GM12873 (cell line): Measurements from ENCODE around the gene GIPC1.

Source experiments
- TF ChIP-seq, protein P1 (sequence below): IDR thresholded peaks from 2 replicates; pipeline ENCODE4 v1.5.1; 2012; ENCODE audit warnings: low read depth, mild to moderate bottlenecking, moderate library complexity, low read length, control low read depth; ENCODE audit not compliant: insufficient read depth; ENCODE audit errors: missing control alignments

Gene GIPC1

DNA sequence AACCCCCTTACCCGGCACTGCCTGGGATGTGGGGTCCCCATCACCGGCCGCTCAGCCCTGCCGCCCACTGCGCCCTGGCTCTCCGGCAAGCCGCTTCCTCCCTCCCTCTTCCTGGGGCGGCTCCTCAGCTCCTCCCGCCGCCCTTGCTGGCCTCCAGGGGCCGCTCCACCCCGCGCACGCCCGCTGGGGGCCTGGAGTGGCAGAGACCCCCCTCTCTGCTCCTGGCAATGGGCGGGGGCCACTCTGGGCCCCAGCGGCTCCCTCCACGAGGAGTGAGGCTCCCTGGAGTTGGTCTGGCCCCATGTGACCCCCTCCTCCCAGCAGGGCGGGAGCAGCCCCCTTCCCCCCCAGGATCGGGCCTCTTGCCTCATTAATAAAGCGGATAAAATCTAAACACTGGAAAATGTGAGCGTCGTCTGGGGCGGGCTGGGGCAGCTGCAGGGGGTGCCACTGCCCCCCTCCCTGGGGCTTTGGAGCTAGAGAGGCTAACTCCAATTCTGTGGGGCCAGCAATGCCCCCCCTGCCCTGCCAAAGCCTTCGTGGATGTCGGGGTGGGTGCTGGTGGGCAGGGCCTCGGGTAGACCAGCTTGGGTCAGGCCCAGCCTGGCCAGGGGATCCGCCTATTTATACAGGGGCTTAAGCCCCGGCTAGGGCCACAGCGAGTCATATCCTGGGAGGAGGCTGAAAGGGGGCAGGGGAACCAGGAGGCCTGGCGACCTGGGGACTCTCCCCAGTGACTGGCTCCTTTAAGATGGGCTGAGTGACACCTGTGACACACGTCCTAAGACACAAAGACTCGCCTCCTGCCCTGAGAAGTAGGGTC, 20.5 kb downstream of the GIPC1 start, which contains the start of gene PTGER1:
Gene PTGER1, minus strand, starts transcription at position 104 of the 823 bp plus-strand sequence. CDS start 1,034 bp downstream, outside the sequence.
- TF ChIP-seq, protein P1, sequence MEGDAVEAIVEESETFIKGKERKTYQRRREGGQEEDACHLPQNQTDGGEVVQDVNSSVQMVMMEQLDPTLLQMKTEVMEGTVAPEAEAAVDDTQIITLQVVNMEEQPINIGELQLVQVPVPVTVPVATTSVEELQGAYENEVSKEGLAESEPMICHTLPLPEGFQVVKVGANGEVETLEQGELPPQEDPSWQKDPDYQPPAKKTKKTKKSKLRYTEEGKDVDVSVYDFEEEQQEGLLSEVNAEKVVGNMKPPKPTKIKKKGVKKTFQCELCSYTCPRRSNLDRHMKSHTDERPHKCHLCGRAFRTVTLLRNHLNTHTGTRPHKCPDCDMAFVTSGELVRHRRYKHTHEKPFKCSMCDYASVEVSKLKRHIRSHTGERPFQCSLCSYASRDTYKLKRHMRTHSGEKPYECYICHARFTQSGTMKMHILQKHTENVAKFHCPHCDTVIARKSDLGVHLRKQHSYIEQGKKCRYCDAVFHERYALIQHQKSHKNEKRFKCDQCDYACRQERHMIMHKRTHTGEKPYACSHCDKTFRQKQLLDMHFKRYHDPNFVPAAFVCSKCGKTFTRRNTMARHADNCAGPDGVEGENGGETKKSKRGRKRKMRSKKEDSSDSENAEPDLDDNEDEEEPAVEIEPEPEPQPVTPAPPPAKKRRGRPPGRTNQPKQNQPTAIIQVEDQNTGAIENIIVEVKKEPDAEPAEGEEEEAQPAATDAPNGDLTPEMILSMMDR = peak; percentile 27

DNA sequence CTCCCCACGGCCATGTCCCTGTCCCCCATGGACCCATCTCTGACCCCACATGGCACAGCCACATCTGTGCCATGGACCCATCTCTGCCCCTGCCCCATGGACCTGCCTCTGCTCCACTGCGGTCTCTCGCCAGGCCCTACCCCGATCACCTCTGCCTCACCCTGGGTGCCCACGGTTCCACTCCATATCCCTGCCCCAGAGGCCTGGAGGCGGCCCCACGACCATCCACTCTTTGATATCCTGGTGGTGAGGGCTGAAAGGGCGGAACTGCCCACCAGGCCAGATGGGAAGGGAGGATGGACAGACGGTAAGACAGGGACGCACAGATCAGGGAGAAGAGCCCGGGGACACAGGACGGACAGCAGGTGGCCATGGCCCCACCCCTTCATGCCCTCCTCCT, 21.1 kb downstream of the GIPC1 start:
- TF ChIP-seq, protein P1 = no peak

DNA sequence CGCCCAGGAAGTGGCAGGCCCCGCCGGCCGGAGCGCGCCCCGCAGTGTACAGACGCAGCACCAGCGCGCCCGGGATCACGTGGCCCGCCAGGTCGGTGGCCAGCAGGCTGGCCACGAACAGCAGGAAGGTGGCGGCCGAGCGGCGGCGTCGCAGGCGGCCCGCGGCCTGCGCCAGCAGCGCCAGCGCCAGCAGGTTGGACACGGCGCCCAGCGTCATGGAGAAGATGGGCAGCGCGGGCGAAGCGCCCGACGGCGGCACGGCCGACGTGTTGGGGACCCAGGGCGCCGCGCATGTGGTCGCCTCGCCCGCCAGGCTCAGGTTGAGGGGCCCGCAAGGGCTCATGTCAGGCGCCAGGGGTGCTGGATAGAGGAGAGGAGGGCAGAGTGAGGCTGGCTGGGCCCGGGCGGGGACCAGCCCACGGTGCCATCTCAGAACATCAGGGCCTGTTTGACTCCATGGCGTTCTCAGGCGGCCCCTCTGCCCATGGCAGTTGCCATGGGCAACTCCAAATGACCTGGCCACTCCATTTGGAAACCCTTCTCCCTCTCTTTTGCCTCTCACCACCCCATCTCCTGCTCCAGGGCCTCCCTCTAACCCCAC, 21.8 kb downstream of the GIPC1 start:
- TF ChIP-seq, protein P1 = no peak

DNA sequence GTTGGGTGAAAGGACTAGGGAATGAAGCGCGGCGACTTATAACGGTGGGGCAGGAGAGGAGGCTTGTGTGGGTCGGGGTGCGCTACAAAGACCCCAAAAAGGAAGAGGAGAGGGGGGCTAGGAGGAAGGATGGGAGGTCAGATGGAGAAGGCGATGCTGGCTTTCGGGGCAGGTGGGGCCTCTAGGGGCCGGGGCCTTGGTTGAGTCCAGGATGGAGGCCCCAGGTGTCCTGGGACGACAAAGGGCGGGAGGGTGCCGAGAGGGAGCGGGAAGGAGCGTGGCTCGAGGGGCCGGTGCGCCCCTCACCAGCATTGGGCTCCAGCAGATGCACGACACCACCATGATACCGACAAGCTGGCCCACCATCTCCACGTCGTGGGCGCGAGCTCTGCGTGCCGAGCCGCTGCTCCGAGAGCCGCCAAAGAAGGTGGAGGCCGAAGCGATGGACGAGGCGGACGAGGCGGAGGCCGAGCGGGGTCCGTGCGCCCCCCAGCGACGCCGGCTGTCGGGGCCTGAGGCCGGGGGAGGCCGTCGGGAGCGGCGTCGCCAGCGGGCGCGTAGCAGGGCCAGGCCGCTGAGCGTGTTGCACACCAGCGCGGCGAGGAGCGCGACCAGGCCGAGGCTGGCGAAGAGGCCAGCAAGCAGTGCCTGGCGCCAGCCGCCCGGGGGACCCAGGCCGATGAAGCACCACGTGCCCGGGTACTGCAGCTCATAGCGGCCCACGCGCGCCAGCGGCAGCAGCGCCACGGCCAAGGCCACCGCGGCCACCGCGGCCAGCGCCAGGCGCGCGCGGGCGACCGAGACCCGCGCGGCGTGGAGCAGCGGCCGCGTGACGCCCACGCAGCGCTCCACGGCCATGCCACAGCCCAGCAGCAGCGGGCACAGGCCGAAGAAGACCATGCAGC, 22.6 kb downstream of the GIPC1 start:
- TF ChIP-seq, protein P1 = no peak

DNA sequence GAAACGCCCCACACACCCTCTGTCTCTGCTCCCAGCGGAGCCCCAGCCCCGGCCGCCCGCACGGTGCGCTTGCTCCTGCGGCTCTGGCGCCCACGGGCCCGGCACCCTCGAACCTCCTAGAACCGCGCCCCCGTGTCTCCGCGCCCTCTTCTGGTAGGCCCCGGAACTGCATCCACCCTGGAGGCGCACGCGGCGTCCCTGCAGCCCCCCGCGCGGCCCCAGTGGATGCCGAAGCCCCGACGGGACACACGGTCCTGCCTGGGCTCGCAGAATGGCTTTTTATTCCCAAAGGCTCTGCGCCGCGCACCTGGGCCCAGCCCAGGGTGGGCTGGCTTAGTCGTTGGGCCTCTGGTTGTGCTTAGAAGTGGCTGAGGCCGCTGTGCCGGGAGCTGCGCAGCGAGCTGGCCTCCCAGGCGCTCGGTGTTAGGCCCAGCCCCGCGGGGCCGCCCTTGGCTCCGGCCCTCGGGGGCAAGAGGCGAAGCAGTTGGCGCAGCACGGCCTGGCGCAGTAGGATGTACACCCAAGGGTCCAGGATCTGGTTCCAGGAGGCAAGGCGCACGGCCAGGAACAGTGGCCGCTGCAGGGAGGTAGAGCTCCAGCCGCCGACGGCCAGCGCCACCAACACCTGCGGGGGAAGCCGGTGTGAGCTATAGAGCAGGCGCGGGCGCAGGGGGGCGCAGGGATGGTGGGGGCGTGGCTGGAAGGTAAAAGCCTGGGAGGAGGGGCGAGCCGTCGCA, 23.6 kb downstream of the GIPC1 start:
- TF ChIP-seq, protein P1 = peak; percentile 87

DNA sequence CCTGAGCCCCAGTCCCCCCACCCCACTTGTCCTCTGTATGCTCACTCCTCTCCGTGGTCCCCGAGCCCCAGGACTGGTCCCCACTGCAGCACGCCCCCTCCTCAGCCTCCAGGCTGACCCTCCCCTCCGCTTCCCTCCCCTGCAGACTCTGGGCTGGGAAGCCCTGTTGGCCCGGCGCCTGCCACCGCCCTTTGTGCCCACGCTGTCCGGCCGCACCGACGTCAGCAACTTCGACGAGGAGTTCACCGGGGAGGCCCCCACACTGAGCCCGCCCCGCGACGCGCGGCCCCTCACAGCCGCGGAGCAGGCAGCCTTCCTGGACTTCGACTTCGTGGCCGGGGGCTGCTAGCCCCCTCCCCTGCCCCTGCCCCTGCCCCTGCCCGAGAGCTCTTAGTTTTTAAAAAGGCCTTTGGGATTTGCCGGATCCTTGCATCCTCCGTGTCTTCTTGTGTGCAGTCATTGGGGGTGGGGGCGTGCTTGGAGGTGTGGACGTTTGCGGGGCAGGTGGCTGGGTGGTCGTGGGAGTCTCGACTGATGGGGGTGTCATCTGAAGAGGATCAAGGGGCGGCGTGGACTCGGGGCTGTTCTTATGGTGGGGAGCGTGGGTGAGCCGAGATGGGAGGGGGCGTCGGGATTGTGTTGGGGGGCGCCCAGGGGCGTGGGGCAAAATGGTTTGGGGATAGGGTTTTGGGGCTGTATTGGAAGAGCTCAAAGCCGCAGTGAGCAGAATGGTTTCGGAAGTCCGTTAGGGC, 24.3 kb downstream of the GIPC1 start:
- TF ChIP-seq, protein P1 = no peak
